Mesenteric fat pad (tissue), 1 donor: Measurements from ENCODE around the gene DLEC1. TPM values are rescaled to one million over a fixed set of nuclear protein-coding genes. Genes with fewer than 3 reads are reported as not detected.

ENCODE experiments used
- DNase-seq: peaks from one replicate; pipeline ENCODE4 v3.0.0-alpha.2; 2020; ENCODE audit warnings: low spot score
- long read RNA-seq: library from polyadenylated mRNA; unstranded; transcript quantifications from one replicate; pipeline ENCODE4 v2.0.0, GENCODE V29; 2020
- total RNA-seq: library from RNA; stranded (reverse); fragmentation: NEBNext Ultra II Directional; extraction: Animal tissue kit (Norgen Biotek cat#: 25700); gene quantifications from one replicate; pipeline ENCODE4 v1.2.1, GENCODE V29; 2021
- donor health status: DM: yes; HTN: yes; CAD: no.

DLEC1 gene, protein sequence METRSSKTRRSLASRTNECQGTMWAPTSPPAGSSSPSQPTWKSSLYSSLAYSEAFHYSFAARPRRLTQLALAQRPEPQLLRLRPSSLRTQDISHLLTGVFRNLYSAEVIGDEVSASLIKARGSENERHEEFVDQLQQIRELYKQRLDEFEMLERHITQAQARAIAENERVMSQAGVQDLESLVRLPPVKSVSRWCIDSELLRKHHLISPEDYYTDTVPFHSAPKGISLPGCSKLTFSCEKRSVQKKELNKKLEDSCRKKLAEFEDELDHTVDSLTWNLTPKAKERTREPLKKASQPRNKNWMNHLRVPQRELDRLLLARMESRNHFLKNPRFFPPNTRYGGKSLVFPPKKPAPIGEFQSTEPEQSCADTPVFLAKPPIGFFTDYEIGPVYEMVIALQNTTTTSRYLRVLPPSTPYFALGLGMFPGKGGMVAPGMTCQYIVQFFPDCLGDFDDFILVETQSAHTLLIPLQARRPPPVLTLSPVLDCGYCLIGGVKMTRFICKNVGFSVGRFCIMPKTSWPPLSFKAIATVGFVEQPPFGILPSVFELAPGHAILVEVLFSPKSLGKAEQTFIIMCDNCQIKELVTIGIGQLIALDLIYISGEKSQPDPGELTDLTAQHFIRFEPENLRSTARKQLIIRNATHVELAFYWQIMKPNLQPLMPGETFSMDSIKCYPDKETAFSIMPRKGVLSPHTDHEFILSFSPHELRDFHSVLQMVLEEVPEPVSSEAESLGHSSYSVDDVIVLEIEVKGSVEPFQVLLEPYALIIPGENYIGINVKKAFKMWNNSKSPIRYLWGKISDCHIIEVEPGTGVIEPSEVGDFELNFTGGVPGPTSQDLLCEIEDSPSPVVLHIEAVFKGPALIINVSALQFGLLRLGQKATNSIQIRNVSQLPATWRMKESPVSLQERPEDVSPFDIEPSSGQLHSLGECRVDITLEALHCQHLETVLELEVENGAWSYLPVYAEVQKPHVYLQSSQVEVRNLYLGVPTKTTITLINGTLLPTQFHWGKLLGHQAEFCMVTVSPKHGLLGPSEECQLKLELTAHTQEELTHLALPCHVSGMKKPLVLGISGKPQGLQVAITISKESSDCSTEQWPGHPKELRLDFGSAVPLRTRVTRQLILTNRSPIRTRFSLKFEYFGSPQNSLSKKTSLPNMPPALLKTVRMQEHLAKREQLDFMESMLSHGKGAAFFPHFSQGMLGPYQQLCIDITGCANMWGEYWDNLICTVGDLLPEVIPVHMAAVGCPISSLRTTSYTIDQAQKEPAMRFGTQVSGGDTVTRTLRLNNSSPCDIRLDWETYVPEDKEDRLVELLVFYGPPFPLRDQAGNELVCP (N-terminal part only)
- total RNA-seq = 1.9 TPM
- long read RNA-seq, partial matches to known transcripts = 0 of 1 reads
- long read RNA-seq, other reads (novel, unspliced or antisense) = 1 of 1 reads

DNA sequence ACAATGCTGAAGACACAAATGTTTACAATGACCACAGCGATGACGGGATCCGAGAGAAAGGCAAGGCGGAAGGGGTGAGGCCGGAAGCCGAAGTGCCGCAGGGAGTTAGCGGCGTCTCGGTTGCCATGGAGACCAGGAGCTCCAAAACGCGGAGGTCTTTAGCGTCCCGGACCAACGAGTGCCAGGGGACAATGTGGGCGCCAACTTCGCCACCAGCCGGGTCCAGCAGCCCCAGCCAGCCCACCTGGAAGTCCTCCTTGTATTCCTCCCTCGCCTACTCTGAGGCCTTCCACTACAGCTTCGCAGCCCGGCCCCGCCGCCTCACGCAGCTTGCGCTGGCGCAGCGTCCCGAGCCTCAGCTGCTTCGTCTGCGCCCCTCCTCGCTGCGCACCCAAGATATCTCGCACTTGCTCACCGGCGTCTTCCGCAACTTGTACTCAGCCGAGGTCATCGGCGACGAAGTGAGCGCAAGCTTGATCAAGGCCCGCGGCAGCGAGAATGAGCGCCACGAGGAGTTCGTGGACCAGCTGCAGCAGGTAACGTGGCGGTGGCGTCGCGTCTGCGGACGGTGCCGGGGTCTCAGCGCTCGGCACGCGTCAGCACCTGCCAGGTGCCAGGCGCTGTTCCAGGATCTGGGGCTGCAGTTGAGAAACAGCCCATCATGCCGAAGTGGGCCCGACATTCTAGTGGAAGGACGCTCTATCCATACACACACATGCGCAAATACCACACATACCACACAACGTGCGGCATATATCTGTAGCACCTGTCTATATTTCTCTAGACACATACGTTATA lies at the start of gene DLEC1:
DLEC1 (plus strand) TSS at position 108 of the 798 bp plus-strand sequence; CDS start at position 126, 18 bp downstream.
- peak; percentile 82 for DNase-seq

DNA sequence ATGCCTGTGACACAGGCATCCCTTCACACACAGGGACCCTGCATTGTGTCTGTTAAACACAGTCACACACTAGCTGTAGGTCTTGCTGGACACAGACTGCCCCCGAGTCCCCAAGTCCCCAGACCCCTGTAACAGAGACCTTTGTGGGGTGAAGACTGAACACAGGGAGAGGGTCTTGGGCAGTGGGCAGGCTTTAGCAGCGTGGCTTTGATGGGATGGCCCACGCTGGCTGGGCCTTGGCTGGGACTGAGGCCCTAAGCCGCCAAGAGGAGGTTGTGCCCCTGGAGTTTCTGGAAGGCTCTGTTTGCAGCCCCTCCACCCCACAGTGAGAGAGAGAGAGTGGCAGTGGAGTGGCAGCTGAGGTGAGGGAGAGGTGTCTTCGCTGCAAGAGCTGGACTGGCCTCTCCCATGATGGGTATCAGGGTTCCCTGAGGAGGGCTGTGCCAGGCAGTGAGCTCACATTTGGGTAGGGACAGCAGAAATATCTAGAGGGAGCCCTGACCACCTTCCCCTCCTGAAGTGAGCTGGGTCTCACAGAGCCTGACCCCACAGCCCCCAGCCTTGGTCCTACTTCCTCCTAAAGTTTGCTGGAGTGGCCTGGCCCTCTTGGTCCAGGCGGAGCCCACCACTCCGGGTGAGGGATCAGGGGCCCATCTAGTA lies 49.1 kb upstream of the DLEC1 start:
- DNase-seq = peak; percentile 59

DNA sequence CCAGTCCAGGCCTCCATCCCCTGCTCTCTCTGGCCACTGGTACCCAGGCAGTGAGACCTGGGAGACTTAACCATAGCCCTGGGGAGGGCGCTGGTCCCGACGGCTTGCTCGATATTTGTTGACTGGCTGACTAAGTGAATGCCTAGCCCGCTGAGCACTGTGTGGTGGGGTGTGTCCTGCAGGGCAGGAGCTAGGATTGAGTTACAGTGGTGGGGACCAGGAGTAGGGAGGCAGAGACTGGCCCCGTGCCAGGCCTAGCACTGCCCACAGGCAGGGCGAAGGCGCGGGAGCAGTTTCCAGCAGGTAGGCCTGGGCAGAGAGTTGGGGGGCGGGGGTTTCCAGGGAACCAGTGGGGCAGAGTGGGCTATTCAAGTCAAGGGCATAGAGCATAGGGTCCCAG lies 48.5 kb upstream of the DLEC1 start, which contains the start of gene VILL:
VILL (plus strand) TSS at position 260 of the 400 bp plus-strand sequence. CDS start 2,887 bp downstream, outside the sequence.
- peak; percentile 87 for DNase-seq

DNA sequence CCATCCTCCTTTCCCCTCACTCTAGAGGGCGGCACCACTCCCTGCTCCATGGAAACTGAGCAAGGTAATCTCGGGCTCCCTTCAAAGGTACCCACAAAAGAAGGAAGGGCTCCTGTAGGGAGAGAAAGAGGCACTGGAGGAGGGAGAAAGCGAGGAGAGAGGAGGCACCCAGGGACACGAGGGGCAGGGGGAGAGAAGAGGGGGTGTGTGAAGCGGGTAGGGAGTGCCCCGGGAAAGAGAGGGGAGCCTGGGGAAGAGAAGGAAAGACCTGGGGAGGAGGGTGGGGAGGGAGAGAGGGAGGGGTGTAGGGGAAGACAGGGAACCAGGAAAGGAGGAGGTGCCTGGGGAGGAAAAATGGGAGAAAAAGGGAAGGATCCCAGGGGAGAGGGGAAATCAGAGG lies 47.9 kb upstream of the DLEC1 start:
- DNase-seq = peak; percentile 9

DNA sequence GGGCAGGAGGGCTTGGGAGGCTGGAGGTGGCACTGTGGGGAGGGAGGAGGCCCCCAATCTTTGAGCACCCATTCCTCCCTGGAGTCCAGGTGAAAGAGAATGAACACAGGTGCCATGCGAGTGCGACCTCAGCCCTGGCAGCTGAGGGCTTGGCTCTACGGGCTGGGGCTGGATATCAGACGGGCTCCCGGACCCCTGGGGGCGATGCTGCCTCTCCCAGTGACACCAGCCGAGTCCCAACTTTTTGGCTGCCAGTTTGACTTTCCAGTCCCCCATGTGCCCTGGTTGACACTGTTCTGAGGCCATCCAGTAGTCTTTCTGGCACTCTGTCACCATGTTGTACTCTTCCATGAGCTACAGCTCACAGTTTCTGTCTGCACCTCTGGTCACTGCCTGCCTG lies 47.2 kb upstream of the DLEC1 start:
- peak; percentile 88 for DNase-seq

DNA sequence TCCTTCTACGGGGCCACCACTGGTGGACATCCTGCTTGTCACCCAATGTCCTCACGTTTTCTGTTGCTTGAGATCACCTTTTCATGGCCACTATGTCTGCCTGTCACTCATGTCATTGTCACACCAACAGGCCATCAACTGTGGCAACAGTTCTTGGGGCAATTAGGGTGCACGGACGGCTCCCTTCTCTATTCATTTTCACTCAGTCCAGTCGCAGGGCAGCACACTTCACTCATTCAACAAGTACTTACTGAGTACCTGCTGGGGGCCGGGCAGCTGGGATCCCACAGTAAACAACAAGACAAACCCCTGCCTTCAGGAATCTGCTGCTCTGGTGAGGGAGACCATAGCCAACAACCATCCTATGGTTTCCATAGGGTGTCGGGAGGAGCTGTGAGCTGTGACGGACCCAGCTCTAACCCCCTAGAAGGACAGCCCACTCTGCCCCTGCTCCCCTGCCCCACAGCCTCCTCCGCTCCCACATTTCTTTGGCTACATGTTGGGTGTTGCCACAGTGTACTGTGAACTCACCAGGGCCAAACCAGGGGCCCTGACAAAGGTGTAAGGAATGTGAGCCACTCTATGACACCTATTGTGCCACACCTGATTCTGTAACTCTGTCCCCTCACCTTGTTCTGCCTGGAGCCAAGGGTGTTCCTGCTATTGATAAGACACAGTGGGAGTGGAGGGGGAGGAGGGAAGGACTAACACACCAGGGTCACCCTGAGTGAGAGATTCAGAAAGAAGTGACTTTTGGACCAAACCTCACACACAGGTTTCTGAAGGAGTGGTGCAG lies 46.5 kb upstream of the DLEC1 start:
- no peak for DNase-seq

DNA sequence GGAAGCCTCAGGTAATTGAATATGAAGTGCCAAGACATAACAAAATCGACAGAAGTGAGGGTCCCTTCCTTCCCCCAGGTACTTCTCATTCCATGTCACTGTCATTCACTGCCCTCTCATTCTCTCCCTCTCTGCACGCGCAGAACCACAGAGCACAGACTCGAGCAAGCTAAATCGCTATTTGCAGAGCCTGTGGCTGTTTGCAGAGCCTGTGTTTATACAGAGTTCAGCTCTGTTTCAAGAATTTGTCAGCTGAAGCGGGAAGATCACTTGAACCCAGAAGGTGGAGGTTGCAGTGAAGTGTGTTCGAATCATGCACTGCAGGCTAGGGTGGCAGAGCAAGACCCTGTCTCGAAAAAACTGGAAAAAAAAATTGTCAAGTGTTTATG lies 45.9 kb upstream of the DLEC1 start:
- no peak for DNase-seq

DNA sequence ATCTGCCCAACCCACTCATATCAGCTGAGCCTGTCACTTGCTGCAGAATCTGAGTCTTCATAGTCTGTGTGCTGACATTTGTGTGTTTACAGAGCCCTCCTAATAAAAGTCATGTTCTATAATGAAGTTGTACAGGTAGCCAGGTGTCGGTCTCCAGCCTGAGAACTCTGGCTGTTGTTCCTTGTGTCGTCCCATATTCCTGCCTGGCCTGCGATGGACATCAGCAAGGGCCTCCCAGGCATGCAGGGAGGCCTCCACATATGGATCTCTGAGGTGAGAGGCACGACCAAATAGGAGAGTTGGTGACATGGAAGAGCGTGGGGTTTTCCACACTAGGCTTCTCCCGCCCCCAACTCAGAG lies 45.6 kb upstream of the DLEC1 start:
- DNase-seq = no peak

DNA sequence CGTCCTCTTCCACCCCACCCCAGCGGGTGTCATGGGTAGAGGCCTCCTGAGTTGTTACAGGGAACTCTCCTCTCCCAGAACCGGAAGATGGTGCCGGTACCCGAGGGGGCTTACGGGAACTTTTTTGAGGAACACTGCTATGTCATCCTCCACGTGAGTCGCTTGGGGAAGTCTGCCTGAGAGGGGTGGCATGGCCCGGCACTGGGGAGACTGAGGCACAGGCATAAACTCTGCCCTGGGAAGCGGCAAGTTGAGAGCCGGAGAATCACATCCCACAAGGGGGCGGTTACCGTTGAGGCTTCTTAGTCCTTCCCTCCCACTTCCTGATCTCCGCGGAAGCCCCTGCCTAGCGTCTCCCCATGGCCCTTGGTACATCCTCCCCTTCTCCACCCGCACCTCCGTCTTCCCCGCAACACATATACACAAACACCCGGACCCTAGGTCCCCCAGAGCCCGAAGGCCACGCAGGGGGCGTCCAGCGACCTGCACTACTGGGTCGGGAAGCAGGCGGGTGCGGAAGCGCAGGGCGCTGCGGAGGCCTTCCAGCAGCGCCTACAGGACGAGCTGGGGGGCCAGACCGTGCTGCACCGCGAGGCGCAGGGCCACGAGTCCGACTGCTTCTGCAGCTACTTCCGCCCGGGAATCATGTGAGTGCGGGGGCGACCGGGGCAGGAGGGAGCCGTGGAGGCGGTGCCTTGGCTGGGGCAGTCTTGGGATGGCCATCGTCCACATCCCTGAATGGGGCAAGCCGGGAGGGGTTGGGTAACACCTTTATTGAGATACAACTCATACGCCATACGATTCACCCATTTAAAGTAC lies 45.0 kb upstream of the DLEC1 start:
- DNase-seq = peak; percentile 96

DNA sequence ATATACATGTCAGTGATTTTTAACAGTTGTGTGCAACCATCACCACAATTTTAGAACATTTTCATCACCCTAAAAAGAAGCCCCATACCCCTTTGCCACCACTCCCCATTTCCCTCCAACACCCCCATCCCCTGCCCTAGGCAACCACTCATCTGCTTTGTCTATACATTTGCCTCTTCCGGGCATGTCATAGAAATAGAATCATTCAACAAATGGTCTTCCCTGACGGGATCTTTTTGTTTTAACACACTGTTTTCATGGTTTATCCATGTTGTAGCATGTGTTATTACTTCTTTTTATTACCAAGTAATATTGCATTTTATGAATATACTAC lies 44.4 kb upstream of the DLEC1 start:
- no peak for DNase-seq

DNA sequence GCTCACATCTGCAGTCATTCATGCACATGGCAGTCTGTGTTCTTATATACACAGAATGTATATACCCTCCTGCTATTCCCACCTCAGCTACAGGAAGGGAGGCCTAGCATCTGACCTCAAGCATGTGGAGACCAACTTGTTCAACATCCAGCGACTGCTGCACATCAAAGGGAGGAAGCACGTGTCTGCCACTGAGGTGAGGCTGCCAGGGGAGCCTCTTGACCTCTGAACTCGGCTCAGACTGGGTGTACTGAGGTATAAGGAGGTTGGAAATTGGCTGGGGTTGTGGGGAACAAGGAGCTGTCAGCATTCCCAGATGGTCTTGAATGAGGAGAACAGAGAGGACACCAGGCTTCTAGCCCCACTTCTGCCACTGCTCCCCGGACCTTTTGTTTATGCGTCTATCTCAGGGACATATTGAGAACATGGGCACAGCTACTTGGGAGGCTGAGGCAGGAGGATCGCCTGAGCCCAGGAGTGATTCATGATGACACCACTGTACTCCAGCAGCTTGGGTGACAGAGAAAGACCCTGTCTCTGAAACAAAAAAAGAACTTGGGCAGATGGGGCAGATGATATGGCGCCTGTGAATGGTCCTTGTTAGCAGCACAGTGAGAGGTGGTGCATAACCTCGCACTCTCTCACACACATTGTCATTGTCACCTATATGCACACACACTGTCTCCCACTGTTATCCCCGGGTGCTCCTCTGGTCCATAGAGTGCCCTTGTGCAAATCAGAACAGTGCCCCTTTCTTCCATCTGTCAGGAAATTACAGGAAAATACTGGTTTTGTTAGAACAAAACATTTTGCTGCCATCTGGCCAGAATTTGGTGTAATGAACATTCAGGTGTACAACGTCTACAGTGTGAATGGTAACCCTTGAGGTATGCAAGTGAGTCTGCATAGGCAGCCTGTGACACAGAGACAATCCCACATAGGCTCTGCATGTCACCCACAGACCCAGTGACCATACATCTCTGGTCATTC lies 43.1 kb upstream of the DLEC1 start:
- DNase-seq = no peak

DNA sequence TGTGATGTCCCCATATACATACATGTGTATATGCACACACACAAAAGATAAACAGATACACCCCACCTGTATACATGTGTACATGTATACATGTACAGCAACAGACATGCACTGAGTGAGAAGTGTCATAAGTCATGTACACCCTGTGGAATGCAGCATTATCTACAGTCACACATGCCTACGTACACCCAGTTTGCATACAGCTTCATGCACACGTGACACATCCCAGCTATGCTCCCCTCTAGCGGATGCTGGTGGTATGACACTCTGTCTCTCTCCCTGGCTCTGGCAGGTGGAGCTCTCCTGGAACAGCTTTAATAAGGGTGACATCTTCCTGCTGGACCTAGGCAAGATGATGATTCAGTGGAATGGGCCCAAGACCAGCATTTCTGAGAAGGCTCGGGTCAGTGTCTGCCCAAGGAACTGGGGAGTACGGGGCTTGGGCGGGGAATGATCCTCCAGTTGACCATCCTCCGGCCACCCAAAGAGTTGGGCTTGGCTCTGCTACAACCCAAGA lies 42.2 kb upstream of the DLEC1 start:
- no peak for DNase-seq

DNA sequence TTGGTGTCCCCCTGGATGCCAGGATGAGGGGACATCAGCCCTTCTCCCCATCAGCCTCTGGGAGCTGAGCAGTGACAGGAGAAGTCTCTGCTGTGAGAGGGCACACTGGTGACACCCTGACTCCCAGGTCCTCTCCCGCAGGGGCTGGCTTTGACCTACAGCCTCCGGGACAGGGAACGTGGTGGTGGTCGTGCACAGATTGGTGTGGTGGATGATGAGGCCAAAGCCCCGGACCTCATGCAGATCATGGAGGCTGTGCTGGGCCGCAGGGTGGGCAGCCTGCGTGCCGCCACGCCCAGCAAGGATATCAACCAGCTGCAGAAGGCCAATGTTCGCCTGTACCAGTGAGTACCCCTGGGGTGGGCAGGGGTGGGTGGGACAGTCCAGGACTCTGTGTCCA lies 41.7 kb upstream of the DLEC1 start:
- DNase-seq = no peak

DNA sequence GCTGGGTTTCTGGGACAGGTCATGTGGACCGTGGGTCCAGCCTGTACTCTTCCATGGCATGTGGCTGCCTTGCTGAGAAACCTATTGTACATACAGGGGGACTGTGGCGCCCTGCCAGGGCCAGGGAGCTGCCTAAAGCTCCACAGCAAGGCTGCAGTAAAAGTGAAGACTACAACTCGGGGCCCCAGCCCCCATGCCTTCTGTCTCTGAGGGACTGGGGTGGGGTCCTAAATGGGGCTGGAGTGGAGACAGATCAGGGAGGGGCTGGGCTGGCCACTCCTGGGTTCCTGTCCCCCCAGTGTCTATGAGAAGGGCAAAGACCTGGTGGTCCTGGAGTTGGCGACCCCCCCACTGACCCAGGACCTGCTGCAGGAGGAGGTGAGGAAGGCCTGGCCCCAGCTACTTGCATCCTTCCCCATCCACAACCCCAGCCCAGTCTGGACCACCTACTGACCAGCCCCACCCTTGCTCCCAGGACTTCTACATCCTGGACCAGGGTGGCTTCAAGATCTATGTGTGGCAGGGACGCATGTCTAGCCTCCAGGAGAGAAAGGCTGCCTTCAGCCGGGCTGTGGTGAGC lies 41.1 kb upstream of the DLEC1 start:
- DNase-seq = no peak

DNA sequence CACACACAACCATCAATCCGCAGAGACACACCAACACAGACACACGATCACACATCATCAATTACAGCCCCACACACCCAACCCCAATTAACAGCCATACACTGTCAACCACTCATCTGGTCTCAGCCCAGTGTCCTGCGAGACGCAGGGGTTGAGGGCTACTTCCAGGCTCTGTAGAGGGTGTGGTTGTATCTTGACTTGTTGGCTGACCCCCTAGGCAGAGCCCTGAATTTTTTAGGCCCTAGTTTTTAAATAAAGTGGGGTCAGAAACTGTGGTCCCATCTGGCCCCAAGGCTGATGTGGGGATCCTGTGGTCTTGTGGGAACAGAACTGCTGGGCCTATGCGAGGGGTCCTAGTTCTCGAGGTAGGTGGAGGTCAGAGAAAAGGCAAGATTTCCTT lies 39.2 kb upstream of the DLEC1 start:
- no peak for DNase-seq

DNA sequence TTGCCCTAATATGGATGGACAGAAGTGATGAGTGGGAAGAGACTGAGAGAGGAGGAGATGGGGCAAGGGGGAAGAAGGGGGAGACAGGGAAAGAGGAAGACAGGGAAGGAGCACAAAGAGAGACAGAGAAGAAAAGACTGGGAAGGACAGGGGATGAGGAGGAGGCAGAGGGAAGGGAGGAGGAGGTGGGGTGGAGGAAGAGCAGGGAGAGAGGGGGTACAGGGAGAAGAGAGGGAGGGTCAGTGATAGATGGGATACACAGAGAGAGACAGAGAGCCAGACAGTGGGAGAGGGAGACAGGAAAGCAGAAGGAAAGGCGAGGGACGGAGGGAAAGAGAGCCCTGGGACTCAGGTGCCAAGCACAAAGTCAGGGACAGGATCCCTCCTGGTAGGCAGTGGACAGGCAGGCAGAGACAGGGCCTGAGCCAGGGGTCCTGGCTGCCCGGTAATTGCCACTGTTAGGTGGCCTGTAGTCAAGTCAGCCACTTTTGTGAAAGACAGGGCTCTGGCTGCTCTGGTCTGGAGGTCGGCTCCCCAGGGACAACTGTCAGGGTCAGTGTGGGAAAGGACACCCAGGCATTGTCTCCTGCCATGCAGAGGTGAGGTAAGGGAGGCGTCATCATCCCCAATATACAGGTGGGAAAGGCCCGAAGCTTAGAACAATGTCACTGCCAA lies 38.6 kb upstream of the DLEC1 start:
- no peak for DNase-seq
